Activated naive CD8-positive, alpha-beta T cell treated with anti-CD3 and anti-CD28 coated beads, Interleukin-2, amount 50 U/mL, for 16 hours (primary cell): ENCODE data around the gene NFATC2.
A peak's percentile ranks its signal among the peaks of the same experiment; 100 is the strongest.
"Not testable (repeated sequence)": the region's sequence is repeated elsewhere in the genome, so short reads cannot be mapped to it uniquely, and the experiment has no call there.

Experiments used
- DNase-seq: peaks from one replicate; pipeline ENCODE4 v3.0.0-alpha.2; 2020; ENCODE audit warnings: low read depth, low spot score

NFATC2 gene

GRCh38 chr20:51568533-51568932 lies 26.0 kb upstream of the NFATC2 start:
- DNase-seq: not testable (repeated sequence)

- no peak for DNase-seq
Observed at GRCh38 chr20:51567622-51568021, 25.1 kb upstream of the NFATC2 start.

GRCh38 chr20:51566594-51566993 lies 24.1 kb upstream of the NFATC2 start:
- DNase-seq: no peak

- no peak for DNase-seq
Observed at GRCh38 chr20:51565298-51566144, 23.0 kb upstream of the NFATC2 start.

- no peak for DNase-seq
Observed at GRCh38 chr20:51563486-51564332, 21.2 kb upstream of the NFATC2 start.

GRCh38 chr20:51563174-51563485 lies 20.6 kb upstream of the NFATC2 start:
- DNase-seq: no peak

GRCh38 chr20:51562332-51563173 lies 20.0 kb upstream of the NFATC2 start:
- no peak for DNase-seq

GRCh38 chr20:51562027-51562331 lies 19.5 kb upstream of the NFATC2 start:
- DNase-seq: no peak

GRCh38 chr20:51560550-51561307 lies 18.2 kb upstream of the NFATC2 start:
- no peak for DNase-seq

- no peak for DNase-seq
Observed at GRCh38 chr20:51560042-51560441, 17.5 kb upstream of the NFATC2 start.

GRCh38 chr20:51554538-51555165 lies 12.1 kb upstream of the NFATC2 start:
- DNase-seq: no peak

- no peak for DNase-seq
Observed at GRCh38 chr20:51553897-51554486, 11.5 kb upstream of the NFATC2 start.

- DNase-seq: no peak
Observed at GRCh38 chr20:51551186-51551585, 8.7 kb upstream of the NFATC2 start.

- DNase-seq: no peak
Observed at GRCh38 chr20:51549474-51549873, 7.0 kb upstream of the NFATC2 start.

GRCh38 chr20:51547951-51548350 lies 5.4 kb upstream of the NFATC2 start:
- no peak for DNase-seq

GRCh38 chr20:51545515-51545914 lies 3.0 kb upstream of the NFATC2 start:
- DNase-seq: no peak

- DNase-seq: no peak
Observed at GRCh38 chr20:51543422-51543788, 886 bp upstream of the NFATC2 start.

GRCh38 chr20:51542033-51542570 lies 417 bp downstream of the NFATC2 start:
- DNase-seq: no peak

GRCh38 chr20:51541189-51542032 lies 1.1 kb downstream of the NFATC2 start:
- peak; percentile 40 for DNase-seq
